ENCODE measurements around the gene FBXW12.
"Not testable (repeated sequence)": the region's sequence is repeated elsewhere in the genome, so short reads cannot be mapped to it uniquely, and the experiment has no call there.

The FBXW12 gene

GRCh38 chr3:48371651-48372376 lies at the start of gene FBXW12:
Gene FBXW12, plus strand, starts transcription at chr3:48372219. Its CDS starts 549 bp downstream, at chr3:48372768.
- no peak for DNase-seq (ENCODE audit: low read depth, low spot score)

- not testable (repeated sequence) for DNase-seq (ENCODE audit: low read depth, low spot score)
Measured at GRCh38 chr3:48331706-48332435, 40.1 kb upstream of the FBXW12 start.

GRCh38 chr3:48333346-48334245 lies 38.4 kb upstream of the FBXW12 start, which contains the start of gene SPINK8:
Gene SPINK8, minus strand, starts transcription at chr3:48333661. Its CDS starts 5,320 bp downstream, at chr3:48328341.
- not testable (repeated sequence) for DNase-seq (ENCODE audit: low read depth, low spot score)

- DNase-seq (ENCODE audit: low read depth, low spot score) = no peak
Measured at GRCh38 chr3:48334605-48335004, 37.4 kb upstream of the FBXW12 start.

- DNase-seq (ENCODE audit: low read depth, low spot score) = not testable (repeated sequence)
Measured at GRCh38 chr3:48335286-48335685, 36.7 kb upstream of the FBXW12 start.

- DNase-seq (ENCODE audit: low read depth, low spot score) = not testable (repeated sequence)
Measured at GRCh38 chr3:48337536-48337935, 34.5 kb upstream of the FBXW12 start.

GRCh38 chr3:48338635-48339034 lies 33.4 kb upstream of the FBXW12 start:
- DNase-seq (ENCODE audit: low read depth, low spot score) = no peak

GRCh38 chr3:48343432-48343831 lies 28.6 kb upstream of the FBXW12 start:
- DNase-seq (ENCODE audit: low read depth, low spot score) = no peak

- DNase-seq (ENCODE audit: low read depth, low spot score) = no peak
Measured at GRCh38 chr3:48344867-48345507, 27.0 kb upstream of the FBXW12 start.

- no peak for DNase-seq (ENCODE audit: low read depth, low spot score)
Measured at GRCh38 chr3:48345946-48346572, 26.0 kb upstream of the FBXW12 start.

GRCh38 chr3:48347500-48347899 lies 24.5 kb upstream of the FBXW12 start:
- DNase-seq (ENCODE audit: low read depth, low spot score) = no peak

- no peak for DNase-seq (ENCODE audit: low read depth, low spot score)
Measured at GRCh38 chr3:48352546-48352945, 19.5 kb upstream of the FBXW12 start.

GRCh38 chr3:48353987-48354386 lies 18.0 kb upstream of the FBXW12 start:
- no peak for DNase-seq (ENCODE audit: low read depth, low spot score)

- no peak for DNase-seq (ENCODE audit: low read depth, low spot score)
Measured at GRCh38 chr3:48356419-48356818, 15.6 kb upstream of the FBXW12 start.

- no peak for DNase-seq (ENCODE audit: low read depth, low spot score)
Measured at GRCh38 chr3:48361928-48362327, 10.1 kb upstream of the FBXW12 start.

- no peak for DNase-seq (ENCODE audit: low read depth, low spot score)
Measured at GRCh38 chr3:48364840-48365239, 7.2 kb upstream of the FBXW12 start.

GRCh38 chr3:48367201-48367600 lies 4.8 kb upstream of the FBXW12 start:
- no peak for DNase-seq (ENCODE audit: low read depth, low spot score)

- no peak for DNase-seq (ENCODE audit: low read depth, low spot score)
Measured at GRCh38 chr3:48369693-48370332, 2.2 kb upstream of the FBXW12 start.

GRCh38 chr3:48370333-48370713 lies 1.7 kb upstream of the FBXW12 start:
- no peak for DNase-seq (ENCODE audit: low read depth, low spot score)

- DNase-seq (ENCODE audit: low read depth, low spot score) = no peak
Measured at GRCh38 chr3:48372377-48372770, 355 bp downstream of the FBXW12 start.

Data from smooth muscle cell of the brain vasculature (primary cell).